Mammary epithelial cell (primary cell): ENCODE results near the gene GGT1.

ENCODE experiments used
- CTCF ChIP-seq, 2 donors: IDR thresholded peaks in 1 of 2; conservative IDR thresholded peaks in 1 of 2; 2 replicates each; pipeline ENCODE4 v1.5.1; 2011 to 2012; ENCODE audit warnings: inconsistent platforms in 2 of 2, low read length in 2 of 2, mild to moderate bottlenecking in 2 of 2, control low read depth in 1 of 2, low read depth in 1 of 2; ENCODE audit not compliant: insufficient read depth in 1 of 2; ENCODE audit errors: extremely low read depth in 1 of 2
- EZH2 ChIP-seq: IDR thresholded peaks from 2 replicates; pipeline ENCODE4 v1.6.1; 2012; ENCODE audit warnings: low read length, inconsistent platforms, borderline replicate concordance

GRCh38 chr22:24585461-24585860 is 17.5 kb upstream of the GGT1 start:
- TF ChIP-seq CTCF (conservative IDR thresholded peaks at IDR 0.05 in 1 of 2, IDR thresholded peaks at IDR 0.05 in 1 of 2; ENCODE audit: extremely low read depth in 1 of 2, insufficient read depth in 1 of 2, low read depth in 1 of 2, low read length in 2 of 2) (no peak), EZH2 (no peak)
